ENCODE results near the gene HOXC5.

GRCh38 chr12:54018468-54018984 lies 14.3 kb upstream of the HOXC5 start:
- TF ChIP-seq, protein P1, sequence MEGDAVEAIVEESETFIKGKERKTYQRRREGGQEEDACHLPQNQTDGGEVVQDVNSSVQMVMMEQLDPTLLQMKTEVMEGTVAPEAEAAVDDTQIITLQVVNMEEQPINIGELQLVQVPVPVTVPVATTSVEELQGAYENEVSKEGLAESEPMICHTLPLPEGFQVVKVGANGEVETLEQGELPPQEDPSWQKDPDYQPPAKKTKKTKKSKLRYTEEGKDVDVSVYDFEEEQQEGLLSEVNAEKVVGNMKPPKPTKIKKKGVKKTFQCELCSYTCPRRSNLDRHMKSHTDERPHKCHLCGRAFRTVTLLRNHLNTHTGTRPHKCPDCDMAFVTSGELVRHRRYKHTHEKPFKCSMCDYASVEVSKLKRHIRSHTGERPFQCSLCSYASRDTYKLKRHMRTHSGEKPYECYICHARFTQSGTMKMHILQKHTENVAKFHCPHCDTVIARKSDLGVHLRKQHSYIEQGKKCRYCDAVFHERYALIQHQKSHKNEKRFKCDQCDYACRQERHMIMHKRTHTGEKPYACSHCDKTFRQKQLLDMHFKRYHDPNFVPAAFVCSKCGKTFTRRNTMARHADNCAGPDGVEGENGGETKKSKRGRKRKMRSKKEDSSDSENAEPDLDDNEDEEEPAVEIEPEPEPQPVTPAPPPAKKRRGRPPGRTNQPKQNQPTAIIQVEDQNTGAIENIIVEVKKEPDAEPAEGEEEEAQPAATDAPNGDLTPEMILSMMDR (conservative IDR thresholded peaks at IDR 0.05) = no peak
- no peak for TF ChIP-seq EZH2 (IDR thresholded peaks at IDR 0.05; ENCODE audit: low read depth)
